VCaP (cell line): Measurements from ENCODE around the gene JAKMIP1.

ENCODE experiments used
- H3K27ac ChIP-seq: fragments of 450-650 bp; 2 replicates; pipeline ENCODE4 v1.5.1; 2017
- CTCF ChIP-seq: fragments of 450-650 bp; conservative IDR thresholded peaks from 2 replicates; pipeline ENCODE4 v1.5.1; 2017; ENCODE audit warnings: mild to moderate bottlenecking, moderate library complexity

The JAKMIP1 gene

DNA sequence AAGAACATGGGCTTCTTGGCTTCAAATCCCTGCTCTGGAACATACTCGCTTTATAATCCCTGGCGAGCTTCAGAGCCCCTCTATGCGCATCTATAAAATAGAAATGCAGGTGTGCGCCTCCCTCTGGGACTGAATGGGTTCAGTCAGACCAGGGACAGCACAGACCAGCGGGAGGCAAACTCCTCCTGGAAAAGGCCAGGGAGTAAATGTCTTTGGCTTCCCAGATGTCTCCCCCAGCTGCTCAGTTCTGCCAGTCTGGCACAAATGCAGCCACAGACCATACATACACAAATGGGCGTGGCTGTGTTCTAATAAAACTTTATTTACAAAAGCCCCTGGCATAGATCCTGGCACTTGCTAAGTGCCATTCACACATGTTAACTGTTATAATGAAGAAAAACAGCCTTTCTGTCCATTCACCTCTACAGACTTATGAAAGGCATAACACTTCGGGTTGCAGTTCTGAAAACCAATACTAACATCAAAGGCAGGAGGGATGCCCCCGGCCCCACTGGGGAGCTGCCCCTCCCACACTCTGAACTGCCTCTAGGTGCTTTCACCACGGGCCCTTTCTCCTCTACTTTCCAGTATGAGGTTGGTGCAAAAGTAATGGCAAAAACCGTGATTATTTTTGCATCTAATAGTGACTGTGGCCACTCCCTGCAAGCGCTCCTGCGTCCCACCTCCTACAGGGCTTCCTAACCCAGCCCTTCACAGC lies 4.6 kb downstream of the JAKMIP1 start:
- no peak overlapping the region for H3K27ac ChIP-seq
- no peak for TF ChIP-seq CTCF

DNA sequence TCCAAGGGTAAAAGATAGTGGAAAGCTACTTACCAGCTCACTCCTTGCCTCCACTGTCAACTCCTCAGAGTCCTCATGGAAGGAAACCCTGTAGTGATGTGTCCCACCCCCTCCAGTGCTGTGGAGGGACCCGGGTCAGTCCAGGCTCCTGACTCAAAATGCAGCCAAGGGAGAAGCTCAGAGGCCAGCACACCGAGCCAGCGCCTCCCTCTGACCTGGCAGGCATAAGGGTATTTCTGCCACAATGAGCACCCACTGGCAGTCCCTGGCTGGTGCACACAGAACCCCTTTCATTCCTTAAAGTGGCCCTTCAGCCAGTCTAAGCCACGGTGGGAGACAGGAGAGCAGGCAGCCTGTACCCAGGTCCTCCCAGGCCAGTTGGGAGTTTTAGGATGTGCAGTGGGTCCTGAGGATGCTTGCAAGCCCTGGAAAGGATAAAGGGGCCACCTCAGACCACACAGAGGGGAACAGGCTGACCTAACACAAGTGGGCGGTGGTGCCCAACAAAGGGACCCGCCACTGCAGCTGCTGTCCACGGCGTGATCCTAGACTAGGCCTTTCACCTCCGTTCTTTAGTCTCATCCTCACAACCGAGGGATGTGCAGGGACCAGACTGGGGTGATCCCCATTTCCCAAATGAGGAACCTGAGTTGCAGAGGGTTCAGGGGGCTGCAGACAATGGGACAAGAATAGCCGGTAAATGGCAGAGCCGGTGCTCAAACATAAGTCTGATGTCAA lies 5.7 kb downstream of the JAKMIP1 start:
- TF ChIP-seq CTCF: no peak
- H3K27ac ChIP-seq: no peak overlapping the region

DNA sequence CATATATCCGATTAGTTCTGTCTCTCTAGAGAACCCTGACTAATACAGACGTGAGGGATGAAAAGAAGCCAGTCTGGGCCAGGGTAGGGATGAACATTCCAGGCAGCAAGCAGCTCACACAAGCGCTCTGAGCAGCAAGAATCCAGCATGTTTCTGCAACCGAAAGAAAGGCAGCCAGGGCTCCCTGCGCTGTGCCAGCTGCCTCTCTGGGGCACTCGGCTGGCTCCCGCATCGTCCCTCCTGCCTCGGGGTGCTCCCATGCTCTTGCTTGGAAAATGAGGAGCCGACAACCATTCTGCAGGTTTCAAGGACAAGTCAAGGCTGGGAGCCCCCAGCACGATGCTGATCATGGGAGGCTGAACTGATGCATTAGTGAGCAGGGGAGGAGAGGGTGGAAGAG lies 7.0 kb downstream of the JAKMIP1 start:
- H3K27ac ChIP-seq: no peak overlapping the region
- no peak for TF ChIP-seq CTCF

GRCh38 chr4:6192245-6192644 lies 8.1 kb downstream of the JAKMIP1 start:
- TF ChIP-seq CTCF: no peak
- no peak overlapping the region for H3K27ac ChIP-seq

- H3K27ac ChIP-seq: no peak overlapping the region
- TF ChIP-seq CTCF: no peak
Measured at GRCh38 chr4:6191448-6192130, 8.8 kb downstream of the JAKMIP1 start.

DNA sequence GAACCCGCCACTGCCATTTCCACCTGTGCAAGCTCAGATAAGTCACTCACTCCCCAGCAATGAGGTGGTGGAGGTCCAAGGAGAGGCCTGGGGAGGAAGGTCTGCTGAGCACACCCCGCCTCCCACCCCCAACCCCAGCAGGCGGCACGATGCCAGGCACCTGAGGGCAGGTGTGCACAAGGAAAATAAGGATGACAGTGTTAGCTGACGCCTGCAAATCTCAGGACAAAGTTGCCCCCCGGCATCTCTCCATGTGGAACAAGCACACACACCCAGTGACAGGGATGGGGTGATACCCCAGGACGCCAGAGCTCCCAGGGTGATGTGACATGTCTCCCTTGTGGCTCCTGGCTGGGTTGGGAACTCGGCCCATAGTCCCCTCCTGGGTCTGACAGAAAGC lies 9.9 kb downstream of the JAKMIP1 start:
- no peak for TF ChIP-seq CTCF
- H3K27ac ChIP-seq: no peak overlapping the region

DNA sequence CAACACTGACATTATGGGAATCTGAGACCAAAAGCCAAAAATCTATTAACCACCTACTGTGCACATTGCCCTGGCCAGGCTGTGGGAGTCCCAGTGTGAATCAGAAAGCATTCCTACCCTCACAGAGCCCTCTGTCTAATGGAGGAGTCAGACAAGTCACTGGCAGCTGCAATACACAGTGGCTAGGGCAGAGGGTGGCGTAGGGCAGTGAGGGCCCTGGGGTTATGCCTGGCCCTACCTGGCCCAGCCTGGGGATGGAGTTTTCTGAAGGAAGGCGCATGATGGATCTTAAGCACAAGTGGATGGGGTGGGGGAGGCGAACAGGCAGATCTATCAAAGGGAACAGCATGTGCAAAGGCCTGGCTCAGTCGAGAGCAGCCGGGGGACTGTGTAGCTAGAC lies 10.8 kb downstream of the JAKMIP1 start:
- no peak overlapping the region for H3K27ac ChIP-seq
- no peak for TF ChIP-seq CTCF
